WERI-Rb-1 (cell line): ENCODE data around the gene WWP2.

ENCODE experiments used
- DNase-seq: peaks from one replicate; pipeline ENCODE4 v3.0.0-alpha.2; 2020
- H3K27ac ChIP-seq: fragments of 250-450 bp; sonication (Bioruptor Pico); 2 replicates; pipeline ENCODE4 v1.5.1; 2020; ENCODE audit warnings: mild to moderate bottlenecking, moderate library complexity
- H3K27me3 ChIP-seq: fragments of 250-450 bp; sonication (Bioruptor Pico); 2 replicates; pipeline ENCODE4 v1.5.1; 2021; ENCODE audit warnings: mild to moderate bottlenecking, low read depth, moderate library complexity; ENCODE audit not compliant: insufficient read depth, severe bottlenecking
- H3K36me3 ChIP-seq: fragments of 250-450 bp; sonication (Bioruptor Pico); 2 replicates; pipeline ENCODE4 v1.5.1; 2020; ENCODE audit warnings: mild to moderate bottlenecking, moderate library complexity
- H3K4me3 ChIP-seq: 2 replicates; pipeline ENCODE4 v1.5.1; 2011; ENCODE audit warnings: low read depth, mild to moderate bottlenecking, control low read depth, low read length
- H3K9me3 ChIP-seq: fragments of 250-450 bp; sonication (Bioruptor Pico); 2 replicates; pipeline ENCODE4 v1.5.1; 2021; ENCODE audit warnings: mild to moderate bottlenecking, moderate library complexity; ENCODE audit not compliant: severe bottlenecking
- TF ChIP-seq, protein P1 (sequence below): IDR thresholded peaks from 2 replicates; pipeline ENCODE4 v1.5.1; 2011; ENCODE audit warnings: low read depth, mild to moderate bottlenecking, control low read depth, inconsistent platforms, low read length

The WWP2 gene

DNA sequence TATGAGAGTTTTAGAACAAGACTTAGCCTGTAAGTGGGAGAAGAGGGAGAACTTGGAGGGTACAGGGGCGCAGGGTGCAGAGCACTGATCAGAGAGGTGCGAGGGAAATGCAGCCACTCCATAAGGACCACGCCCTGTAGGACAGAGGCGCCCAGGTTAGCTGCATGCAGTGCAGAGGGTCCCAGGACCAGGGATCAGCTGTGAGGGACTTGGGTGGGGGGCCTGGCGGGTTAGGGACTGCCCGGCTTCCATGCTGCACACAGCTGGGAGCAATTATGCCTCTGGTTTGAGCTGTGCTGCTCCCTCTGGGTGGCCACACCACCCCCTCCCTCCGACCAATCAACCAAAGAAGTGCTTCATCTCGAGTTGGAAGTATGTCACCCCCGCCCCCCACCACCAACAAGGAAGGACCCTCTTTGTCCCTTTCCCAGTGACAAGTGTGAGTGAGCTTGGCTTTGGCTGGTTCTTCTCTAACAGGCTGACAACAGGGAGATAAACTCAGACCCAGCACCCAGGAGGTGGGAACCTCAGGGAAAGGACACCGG lies 166.8 kb downstream of the WWP2 start:
- no peak overlapping the region for H3K27ac ChIP-seq
- no peak overlapping the region for H3K4me3 ChIP-seq
- H3K27me3 ChIP-seq: no peaks in the 10 kb centered on the region
- no peaks in the 10 kb centered on the region for H3K9me3 ChIP-seq
- H3K36me3 ChIP-seq: no peaks in the 10 kb centered on the region; the same call in 1 of the 2 replicates
- TF ChIP-seq, protein P1, sequence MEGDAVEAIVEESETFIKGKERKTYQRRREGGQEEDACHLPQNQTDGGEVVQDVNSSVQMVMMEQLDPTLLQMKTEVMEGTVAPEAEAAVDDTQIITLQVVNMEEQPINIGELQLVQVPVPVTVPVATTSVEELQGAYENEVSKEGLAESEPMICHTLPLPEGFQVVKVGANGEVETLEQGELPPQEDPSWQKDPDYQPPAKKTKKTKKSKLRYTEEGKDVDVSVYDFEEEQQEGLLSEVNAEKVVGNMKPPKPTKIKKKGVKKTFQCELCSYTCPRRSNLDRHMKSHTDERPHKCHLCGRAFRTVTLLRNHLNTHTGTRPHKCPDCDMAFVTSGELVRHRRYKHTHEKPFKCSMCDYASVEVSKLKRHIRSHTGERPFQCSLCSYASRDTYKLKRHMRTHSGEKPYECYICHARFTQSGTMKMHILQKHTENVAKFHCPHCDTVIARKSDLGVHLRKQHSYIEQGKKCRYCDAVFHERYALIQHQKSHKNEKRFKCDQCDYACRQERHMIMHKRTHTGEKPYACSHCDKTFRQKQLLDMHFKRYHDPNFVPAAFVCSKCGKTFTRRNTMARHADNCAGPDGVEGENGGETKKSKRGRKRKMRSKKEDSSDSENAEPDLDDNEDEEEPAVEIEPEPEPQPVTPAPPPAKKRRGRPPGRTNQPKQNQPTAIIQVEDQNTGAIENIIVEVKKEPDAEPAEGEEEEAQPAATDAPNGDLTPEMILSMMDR: no peak
- DNase-seq: no peak

DNA sequence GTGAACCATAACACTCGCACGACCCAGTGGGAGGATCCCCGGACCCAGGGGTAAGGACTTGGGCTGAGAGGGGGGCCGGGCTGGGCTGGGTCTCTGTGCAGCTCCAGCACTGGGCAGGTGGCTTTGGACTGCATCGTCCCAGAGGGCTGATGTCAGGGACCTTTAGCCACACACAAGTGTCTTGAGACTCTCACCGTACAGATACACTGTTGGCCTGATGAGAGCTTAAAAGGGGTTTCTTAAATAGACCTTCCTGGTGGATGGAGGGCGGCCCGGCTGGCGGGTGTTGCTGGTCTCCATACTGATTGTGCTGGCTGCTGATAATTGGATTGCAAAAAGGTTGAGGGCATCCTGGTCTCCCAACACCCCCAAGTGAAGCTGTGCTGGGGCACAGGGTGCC lies 167.3 kb downstream of the WWP2 start:
- H3K9me3 ChIP-seq: no peaks in the 10 kb centered on the region
- DNase-seq: no peak
- H3K36me3 ChIP-seq: no peaks in the 10 kb centered on the region; the same call in 1 of the 2 replicates
- no peak overlapping the region for H3K27ac ChIP-seq
- H3K27me3 ChIP-seq: no peaks in the 10 kb centered on the region
- no peak overlapping the region for H3K4me3 ChIP-seq
- TF ChIP-seq, protein P1: no peak

GRCh38 chr16:69930117-69930776 lies 168.1 kb downstream of the WWP2 start:
- H3K27me3 ChIP-seq: no peaks in the 10 kb centered on the region
- H3K36me3 ChIP-seq: no peaks in the 10 kb centered on the region; the same call in 1 of the 2 replicates
- no peak overlapping the region for H3K4me3 ChIP-seq
- TF ChIP-seq, protein P1: peak; percentile 66
- H3K27ac ChIP-seq: no peak overlapping the region
- peak; percentile 61 for DNase-seq
- no peaks in the 10 kb centered on the region for H3K9me3 ChIP-seq

DNA sequence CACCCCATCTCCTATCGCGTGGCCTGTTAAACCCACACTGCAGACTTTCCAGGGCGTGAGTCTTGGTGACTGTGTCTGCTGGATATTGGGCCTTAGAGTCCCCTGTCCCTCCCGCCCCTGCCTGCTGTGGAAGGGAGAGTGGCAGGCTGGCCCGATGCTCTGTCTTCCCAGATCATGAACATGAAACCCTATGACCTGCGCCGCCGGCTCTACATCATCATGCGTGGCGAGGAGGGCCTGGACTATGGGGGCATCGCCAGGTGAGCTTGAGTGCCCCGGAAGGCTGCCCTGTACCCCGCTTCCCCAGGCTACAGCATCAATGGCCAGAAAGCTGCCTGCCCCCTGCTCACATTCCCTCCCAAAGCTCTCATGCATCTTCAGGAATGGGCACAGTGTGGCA lies 169.5 kb downstream of the WWP2 start:
- no peak for DNase-seq
- Histone ChIP-seq H3K27me3 (no peaks in the 10 kb centered on the region), H3K36me3 (peaks cover under 1% of the 10 kb centered on the region; the same call in 1 of the 2 replicates), H3K27ac (no peak overlapping the region), H3K4me3 (no peak overlapping the region), H3K9me3 (no peaks in the 10 kb centered on the region)
- TF ChIP-seq, protein P1: no peak

- no peaks in the 10 kb centered on the region for H3K27me3 ChIP-seq
- no peaks in the 10 kb centered on the region for H3K9me3 ChIP-seq
- DNase-seq: no peak
- H3K27ac ChIP-seq: no peak overlapping the region
- TF ChIP-seq, protein P1: no peak
- H3K36me3 ChIP-seq: peaks cover 4% of the 10 kb centered on the region; the same call in 1 of the 2 replicates
- no peak overlapping the region for H3K4me3 ChIP-seq
Observed at GRCh38 chr16:69932228-69932627, 170.1 kb downstream of the WWP2 start.
